IPS DF 4.7 (cell line): ENCODE data around the gene HIC2.
"Not testable (repeated sequence)": the region's sequence is repeated elsewhere in the genome, so short reads cannot be mapped to it uniquely, and the experiment has no call there.

ENCODE experiments used
- DNase-seq: peaks from one replicate; pipeline ENCODE4 v3.0.0-alpha.2; 2013; ENCODE audit warnings: low spot score; ENCODE audit errors: extremely low read depth

Gene HIC2

DNA sequence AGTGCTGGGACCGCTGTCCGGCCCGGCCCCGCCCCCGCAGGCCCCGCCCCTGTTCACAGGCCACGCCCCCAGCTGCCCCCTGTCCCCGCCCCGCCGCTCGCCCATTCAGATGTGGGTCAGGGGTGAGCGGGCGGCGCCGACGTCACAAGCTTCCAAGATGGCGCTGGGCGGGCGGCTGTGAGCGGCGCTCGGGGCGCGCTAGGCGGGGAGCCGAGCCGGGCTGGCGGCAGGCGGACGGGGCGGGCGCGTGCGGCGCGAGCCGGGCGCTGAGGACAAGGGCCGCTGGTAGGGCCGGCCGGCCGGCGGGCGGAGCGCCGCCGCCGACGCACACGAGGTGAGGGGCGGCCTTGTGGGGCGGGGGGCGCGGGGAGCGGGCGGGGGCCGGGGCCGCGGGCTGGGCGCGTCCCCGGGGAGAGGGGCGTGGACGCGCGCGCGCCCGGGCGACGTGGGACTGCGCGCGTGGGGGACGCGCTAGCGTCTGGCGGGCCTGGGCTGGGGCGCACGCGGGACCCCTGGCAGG, at the start of gene HIC2:
TSS of gene HIC2 (plus strand) at position 145 of the 520 bp plus-strand sequence. CDS start 25,461 bp downstream, outside the sequence.
- not testable (repeated sequence) for DNase-seq

DNA sequence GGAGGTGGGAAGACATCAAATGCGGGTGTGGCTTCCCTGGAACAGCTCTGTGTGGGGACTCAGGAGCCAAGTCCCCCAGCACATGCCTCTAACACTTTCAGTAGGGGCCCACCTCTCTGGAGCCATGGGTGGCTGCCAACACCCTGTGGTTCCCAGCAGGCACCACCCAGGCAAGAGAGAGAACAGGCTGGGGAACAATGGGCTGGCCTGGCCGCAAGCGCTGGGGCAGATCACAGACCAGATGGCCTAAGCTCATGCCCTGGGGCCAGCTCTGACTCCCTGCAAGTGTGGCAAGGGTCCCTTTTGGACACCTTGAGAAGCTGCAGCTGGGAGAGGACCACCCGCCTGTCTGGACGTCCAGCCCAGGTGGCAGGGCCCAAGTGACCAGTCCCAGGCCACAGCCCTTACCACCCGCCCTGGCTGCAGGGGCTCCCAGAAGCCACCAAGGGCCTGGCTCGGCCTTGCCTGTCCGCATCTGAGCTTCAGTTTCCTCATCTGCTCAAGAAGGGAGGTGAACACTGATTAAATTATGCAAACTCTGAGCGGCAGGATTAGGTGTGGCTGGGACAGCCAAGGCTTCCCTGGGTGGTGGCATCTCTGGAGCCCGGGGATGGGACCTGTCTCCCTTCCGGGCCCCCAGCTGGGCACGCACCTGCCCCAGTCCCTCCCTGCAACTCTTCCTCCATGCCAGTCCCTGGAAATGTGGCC, 48.4 kb upstream of the HIC2 start:
- DNase-seq, result not testable (repeated sequence)

GRCh38 chr22:21375880-21376279, 41.3 kb upstream of the HIC2 start:
- not testable (repeated sequence) for DNase-seq

DNA sequence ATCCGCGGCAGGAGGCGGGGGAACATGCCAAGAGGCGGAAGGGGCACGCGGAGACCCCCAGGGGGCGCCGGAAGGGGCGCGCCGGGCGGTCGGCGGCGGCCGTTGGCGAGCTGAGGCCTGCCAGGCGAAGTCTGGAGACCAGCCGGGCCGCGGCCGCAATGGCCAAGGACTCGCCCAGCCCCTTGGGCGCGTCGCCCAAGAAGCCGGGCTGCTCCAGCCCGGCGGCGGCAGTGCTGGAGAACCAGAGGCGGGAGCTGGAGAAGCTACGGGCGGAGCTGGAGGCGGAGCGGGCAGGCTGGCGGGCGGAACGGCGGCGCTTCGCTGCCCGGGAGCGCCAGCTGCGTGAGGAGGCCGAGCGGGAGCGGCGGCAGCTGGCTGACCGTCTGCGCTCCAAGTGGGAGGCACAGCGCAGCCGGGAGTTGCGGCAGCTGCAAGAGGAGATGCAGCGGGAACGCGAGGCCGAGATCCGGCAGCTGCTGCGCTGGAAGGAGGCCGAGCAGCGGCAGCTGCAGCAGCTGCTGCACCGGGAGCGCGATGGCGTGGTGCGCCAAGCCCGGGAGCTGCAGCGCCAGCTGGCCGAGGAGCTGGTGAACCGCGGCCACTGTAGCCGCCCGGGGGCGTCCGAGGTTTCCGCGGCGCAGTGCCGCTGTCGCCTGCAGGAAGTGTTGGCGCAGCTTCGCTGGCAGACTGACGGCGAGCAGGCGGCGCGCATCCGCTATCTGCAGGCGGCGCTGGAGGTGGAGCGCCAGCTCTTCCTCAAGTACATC, 33.3 kb upstream of the HIC2 start, which contains the start of gene RIMBP3B:
TSS of gene RIMBP3B (plus strand) at position 51 of the 767 bp plus-strand sequence. CDS start at position 159, 108 bp downstream.
- DNase-seq, result not testable (repeated sequence)

DNA sequence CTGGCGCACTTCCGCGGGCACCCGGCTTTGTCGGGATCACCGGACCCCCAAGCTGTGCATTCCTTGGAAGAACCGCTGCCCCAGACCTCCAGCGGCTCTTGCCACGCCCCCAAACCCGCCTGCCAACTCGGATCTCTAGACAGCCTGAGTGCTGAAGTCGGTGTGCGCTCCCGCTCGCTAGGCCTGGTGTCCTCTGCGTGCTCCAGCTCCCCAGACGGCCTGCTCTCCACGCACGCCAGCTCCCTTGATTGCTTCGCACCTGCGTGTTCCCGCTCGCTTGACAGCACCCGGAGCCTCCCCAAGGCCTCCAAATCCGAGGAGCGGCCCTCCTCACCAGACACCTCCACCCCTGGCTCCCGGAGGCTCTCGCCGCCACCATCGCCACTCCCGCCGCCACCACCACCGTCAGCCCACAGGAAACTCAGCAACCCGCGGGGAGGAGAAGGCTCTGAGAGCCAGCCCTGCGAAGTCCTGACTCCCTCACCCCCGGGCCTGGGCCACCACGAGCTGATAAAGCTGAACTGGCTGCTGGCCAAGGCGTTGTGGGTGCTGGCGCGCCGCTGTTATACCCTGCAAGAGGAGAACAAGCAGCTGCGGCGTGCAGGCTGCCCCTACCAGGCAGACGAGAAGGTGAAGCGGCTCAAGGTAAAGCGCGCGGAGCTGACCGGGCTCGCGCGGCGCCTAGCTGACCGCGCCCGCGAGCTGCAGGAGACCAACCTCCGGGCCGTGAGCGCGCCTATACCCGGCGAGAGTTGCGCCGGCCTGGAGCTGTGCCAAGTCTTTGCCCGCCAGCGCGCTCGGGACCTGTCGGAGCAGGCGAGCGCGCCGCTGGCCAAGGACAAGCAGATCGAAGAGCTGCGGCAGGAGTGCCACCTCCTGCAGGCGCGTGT, 32.5 kb upstream of the HIC2 start:
- DNase-seq, result not testable (repeated sequence)

DNA sequence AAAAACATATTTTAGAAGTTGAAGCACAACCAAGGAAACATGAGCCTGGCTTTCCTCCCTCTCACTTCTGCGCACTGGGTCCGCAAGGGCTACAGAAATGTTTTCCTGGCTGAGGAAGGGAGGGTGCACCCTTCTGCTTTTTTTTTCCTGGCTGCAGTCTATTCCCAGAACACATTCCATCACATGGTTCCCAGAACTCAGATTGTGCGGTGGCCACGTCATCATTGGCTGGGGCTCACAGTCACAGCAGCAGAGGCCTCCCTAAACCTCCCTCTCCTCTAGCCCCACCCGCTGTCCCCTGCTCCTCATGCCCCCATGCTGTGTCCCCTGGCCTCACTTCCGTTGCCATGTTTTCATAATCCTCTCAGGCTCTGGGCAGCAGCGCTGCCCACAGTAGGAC, 27.7 kb upstream of the HIC2 start:
- DNase-seq, result not testable (repeated sequence)

DNA sequence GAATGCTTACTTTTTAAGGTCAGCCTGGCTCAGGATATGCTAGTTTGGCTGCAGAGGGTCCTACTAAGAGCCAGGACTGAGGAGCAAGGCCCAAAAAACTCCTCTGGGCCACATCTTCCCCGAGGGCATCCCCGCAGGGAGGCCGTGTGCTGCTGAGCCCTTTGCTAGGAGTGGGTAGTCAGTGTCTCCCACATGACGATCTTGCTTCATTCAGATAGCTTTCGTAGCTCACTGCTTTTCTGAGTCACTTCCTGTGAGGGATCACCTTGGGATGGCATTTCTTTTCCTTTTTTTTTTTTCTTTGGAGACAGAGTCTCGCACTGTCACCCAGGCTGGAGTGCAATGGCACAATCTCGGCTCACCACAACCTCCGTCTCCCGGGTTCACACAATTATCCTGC, 27.2 kb upstream of the HIC2 start:
- DNase-seq, result not testable (repeated sequence)

- not testable (repeated sequence) for DNase-seq
These were observed 22.6 kb upstream of the HIC2 start for GRCh38 chr22:21394613-21395012.

GRCh38 chr22:21401197-21401969, 15.8 kb upstream of the HIC2 start:
- DNase-seq, result not testable (repeated sequence)

- DNase-seq, result not testable (repeated sequence)
These were observed 14.3 kb upstream of the HIC2 start for GRCh38 chr22:21402763-21403314.

- not testable (repeated sequence) for DNase-seq
These were observed 10.0 kb upstream of the HIC2 start for GRCh38 chr22:21407139-21407538.

GRCh38 chr22:21407792-21408191, 9.4 kb upstream of the HIC2 start:
- DNase-seq, result not testable (repeated sequence)

DNA sequence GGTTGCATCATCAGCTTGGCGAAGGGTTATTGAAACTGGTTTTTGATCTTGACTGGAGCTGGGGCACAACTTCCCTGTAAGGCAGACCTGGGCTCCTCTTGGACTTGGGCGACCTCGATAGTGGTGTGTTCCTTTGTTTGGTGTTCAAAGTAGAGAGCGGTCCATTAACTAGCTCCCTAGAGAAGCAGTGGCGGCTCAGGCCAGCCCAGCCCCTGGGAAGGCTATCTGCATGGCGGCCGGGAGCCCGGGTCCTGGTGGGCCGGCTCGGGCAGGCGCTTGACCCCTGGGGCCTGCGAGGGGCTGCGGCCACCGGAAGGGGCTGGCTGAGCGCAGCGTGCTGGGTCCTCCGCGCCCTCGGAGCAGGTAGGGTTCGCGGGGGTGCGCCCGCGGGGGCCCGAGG, 796 bp upstream of the HIC2 start:
- DNase-seq, result not testable (repeated sequence)

GRCh38 chr22:21417853-21418252, 682 bp downstream of the HIC2 start:
- not testable (repeated sequence) for DNase-seq

DNA sequence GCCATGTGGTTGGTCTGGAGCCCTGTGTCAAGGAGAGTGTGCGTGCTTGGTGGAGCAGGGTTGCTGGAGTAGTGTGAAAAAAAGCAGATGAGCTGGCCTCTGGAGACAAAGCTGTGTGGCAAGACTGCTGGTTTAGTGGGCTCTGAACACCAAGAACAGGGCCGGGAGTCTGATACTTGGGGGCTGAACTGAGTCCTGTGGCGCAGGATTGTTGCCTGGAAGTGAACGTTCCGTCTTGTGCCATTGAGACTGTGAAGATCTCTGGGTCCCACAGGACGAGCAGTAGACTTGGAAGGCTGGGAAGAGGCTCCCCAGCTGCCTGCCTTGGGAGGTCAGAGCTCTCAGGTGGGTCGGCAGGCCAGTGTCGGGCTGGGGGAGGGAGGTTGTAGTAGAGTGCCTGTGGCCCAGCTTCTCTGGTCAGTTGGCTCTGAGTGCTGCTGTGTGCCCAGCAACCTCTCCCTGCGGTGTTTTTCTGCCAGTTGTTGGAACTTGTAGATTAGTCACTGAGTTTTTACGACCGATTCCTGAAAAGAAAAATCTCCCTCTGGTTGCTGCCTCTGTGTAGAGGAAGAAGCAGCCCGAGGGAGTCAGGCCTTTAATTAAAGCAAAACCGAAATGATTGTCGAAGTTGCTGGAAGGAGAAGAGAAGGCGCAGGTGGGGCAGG, 1.9 kb downstream of the HIC2 start:
- DNase-seq, result not testable (repeated sequence)

- DNase-seq, result not testable (repeated sequence)
These were observed 3.1 kb downstream of the HIC2 start for GRCh38 chr22:21420180-21420763.

DNA sequence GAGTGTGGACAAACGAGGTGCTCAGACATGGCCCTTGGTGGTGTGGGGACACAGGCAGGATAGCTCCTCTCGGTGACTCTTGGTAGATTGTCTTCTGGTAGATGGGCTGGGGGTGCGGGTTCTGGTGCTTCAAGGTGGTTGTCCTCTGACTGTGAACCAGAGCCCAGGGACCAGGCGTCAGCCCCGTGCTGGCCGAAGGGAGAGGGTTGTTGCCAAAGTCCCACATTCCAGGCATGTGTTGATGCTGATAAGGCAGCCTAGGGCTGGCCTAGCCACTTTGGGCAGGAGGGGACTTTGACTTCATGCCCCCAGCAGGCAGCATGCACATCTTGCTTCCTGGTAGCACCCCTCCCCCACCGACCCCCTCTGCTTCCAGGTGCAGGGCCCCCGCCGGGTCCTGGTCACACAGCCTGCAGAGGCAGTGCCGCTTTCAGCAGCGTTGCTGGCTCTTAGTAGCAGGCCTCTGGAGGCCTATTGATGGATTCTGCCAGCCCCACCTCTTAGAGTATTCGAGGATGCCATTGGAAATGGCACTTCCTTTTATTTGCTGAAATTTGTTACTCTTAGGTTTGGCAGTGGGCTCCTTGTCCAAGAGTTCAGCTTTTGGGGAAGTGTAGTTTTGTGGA, 7.0 kb downstream of the HIC2 start:
- DNase-seq, result not testable (repeated sequence)

GRCh38 chr22:21434378-21435233, 17.4 kb downstream of the HIC2 start:
- DNase-seq, result not testable (repeated sequence)
